ENCODE results near the gene DCP1B.

Gene DCP1B

DNA sequence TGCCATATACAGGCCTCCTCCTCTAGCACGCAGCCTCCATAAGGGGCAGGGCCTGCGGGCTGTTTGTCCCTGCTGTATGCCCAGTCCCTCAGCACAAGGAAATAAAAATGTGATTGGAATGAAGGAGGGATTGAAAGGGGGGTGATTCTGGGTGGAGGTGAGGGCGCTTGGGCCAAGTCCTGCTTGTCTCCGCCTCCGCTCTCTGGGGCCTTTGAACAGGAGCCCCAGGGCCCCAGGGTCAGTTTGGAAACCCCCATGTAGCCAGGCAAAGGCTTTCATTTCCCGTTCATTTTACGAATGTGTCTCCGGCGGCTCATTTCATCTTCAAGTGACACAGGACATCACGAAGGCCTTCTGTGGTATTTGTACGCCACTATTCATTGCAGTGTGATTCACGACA is 81.3 kb downstream of the DCP1B start:
- no peak overlapping the region for H3K4me3 ChIP-seq (ENCODE audit: insufficient read depth, low read depth, low read length, poor library complexity, severe bottlenecking)
- H3K4me1 ChIP-seq (ENCODE audit: control insufficient read depth, insufficient read depth, low read length, poor library complexity, severe bottlenecking) = peaks cover 2% of the 10 kb centered on the region
- no peak overlapping the region for H3K27ac ChIP-seq (ENCODE audit: insufficient read depth, low read length, poor library complexity, severe bottlenecking)
- DNase-seq = no peak
- H3K36me3 ChIP-seq (ENCODE audit: control insufficient read depth, insufficient read depth, low read length) = no peaks in the 10 kb centered on the region
- H3K9me3 ChIP-seq (ENCODE audit: control insufficient read depth, low read length) = no peaks in the 10 kb centered on the region
- no peaks in the 10 kb centered on the region for H3K27me3 ChIP-seq (replicated peaks; ENCODE audit: control insufficient read depth, insufficient read depth, low read length, poor library complexity, severe bottlenecking)

DNA sequence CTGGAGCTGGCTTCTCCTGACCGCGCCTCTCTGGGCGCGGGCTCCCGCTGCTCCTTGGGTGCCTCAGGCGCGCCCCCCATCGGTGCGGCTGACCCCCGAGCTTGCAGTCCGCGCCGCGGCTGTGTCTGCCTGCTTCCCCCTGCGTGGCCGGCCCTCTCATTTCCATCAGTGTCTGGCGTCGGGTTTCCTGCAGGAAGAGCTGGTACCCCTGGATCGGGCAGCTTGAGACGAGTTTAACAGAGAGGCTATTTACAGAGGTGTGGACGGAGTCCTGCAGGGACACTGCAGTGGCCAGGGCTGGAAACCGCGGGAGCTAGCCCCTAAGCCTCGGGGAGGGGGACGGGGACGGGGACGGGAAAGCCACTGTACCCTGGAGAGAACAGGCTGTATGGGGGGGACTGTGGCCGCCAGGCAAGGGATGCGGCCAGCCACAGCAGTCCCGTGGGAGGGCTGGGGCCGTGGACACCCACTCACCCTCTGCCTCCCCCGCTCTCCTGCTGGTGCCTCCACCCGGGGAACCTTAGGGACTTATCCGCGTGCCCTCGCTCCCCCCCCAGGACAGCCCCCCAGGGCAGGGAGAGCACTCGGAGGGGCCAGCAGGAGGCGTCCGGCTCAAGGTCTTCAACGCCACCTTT is 82.1 kb downstream of the DCP1B start:
- Histone ChIP-seq H3K4me1 (ENCODE audit: control insufficient read depth, insufficient read depth, low read length, poor library complexity, severe bottlenecking) (peaks cover 2% of the 10 kb centered on the region), H3K36me3 (ENCODE audit: control insufficient read depth, insufficient read depth, low read length) (no peaks in the 10 kb centered on the region), H3K4me3 (ENCODE audit: insufficient read depth, low read depth, low read length, poor library complexity, severe bottlenecking) (no peak overlapping the region), H3K27me3 (replicated peaks; ENCODE audit: control insufficient read depth, insufficient read depth, low read length, poor library complexity, severe bottlenecking) (no peaks in the 10 kb centered on the region), H3K9me3 (ENCODE audit: control insufficient read depth, low read length) (no peaks in the 10 kb centered on the region), H3K27ac (ENCODE audit: insufficient read depth, low read length, poor library complexity, severe bottlenecking) (no peak overlapping the region)
- no peak for DNase-seq

DNA sequence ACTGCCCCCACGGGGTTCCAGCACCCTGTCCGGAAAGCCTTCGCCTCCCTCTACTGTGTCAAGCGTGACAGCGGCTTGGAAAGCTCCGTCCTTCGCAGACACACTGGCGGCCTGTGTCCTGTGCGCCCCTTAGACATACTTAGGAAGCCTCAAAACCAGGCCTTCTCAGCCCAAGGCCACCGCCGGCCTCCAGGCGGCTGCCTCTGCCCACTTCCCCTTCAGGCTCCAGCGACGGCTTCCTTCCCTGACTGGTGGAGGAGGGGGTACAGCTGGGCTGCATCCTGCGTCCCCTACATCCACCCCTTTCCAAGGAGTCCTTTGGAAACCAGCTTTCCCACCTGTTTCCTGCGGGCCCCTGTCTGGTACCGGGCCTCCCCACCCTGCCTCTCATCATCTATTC is 83.3 kb downstream of the DCP1B start:
- Histone ChIP-seq H3K36me3 (ENCODE audit: control insufficient read depth, insufficient read depth, low read length) (no peaks in the 10 kb centered on the region), H3K27ac (ENCODE audit: insufficient read depth, low read length, poor library complexity, severe bottlenecking) (no peak overlapping the region), H3K4me1 (ENCODE audit: control insufficient read depth, insufficient read depth, low read length, poor library complexity, severe bottlenecking) (peaks cover 3% of the 10 kb centered on the region), H3K9me3 (ENCODE audit: control insufficient read depth, low read length) (no peaks in the 10 kb centered on the region), H3K4me3 (ENCODE audit: insufficient read depth, low read depth, low read length, poor library complexity, severe bottlenecking) (no peak overlapping the region), H3K27me3 (replicated peaks; ENCODE audit: control insufficient read depth, insufficient read depth, low read length, poor library complexity, severe bottlenecking) (no peaks in the 10 kb centered on the region)
- DNase-seq = no peak

DNA sequence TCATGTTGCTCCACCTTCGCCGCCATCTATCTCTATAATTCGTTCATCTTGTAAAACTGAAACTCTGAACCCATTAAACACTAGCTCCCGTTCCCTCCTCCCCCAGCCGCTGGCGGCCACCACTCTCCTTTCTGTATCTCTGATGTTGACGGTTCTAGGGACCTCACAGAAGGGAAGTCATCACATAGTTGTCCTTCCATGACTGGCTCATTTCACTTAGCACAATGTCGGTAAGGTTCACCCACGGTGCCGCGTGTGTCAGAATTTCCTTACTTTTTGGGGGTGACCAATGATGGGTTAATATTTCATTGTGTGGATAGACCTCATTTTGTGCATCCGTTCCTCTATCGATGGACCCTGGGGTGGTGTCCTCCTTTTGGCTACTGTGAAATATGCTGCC is 83.8 kb downstream of the DCP1B start:
- H3K9me3 ChIP-seq (ENCODE audit: control insufficient read depth, low read length) = no peaks in the 10 kb centered on the region
- no peak for DNase-seq
- no peaks in the 10 kb centered on the region for H3K27me3 ChIP-seq (replicated peaks; ENCODE audit: control insufficient read depth, insufficient read depth, low read length, poor library complexity, severe bottlenecking)
- H3K4me3 ChIP-seq (ENCODE audit: insufficient read depth, low read depth, low read length, poor library complexity, severe bottlenecking) = no peak overlapping the region
- peaks cover 8% of the 10 kb centered on the region for H3K4me1 ChIP-seq (ENCODE audit: control insufficient read depth, insufficient read depth, low read length, poor library complexity, severe bottlenecking)
- H3K27ac ChIP-seq (ENCODE audit: insufficient read depth, low read length, poor library complexity, severe bottlenecking) = no peak overlapping the region
- no peaks in the 10 kb centered on the region for H3K36me3 ChIP-seq (ENCODE audit: control insufficient read depth, insufficient read depth, low read length)

DNA sequence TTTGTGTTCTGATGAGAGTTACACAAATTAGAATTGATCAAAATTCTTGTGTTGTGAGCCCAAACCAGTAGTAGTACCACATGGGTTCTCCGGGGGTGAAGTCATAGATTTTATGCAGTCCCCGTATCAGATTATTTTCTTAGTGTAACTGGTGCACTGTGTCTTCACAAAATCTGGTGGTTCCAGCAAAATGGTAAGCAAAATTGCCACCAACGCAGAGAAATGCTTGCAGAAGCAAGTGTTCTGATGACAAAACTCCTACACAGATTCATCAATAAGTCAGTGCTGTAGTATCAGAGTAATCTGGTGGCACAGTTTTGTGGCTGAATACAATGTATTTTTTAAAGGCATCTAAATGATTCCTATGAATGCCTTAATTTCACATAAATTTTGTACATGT is 84.5 kb downstream of the DCP1B start:
- H3K4me1 ChIP-seq (ENCODE audit: control insufficient read depth, insufficient read depth, low read length, poor library complexity, severe bottlenecking) = peaks cover 9% of the 10 kb centered on the region
- H3K4me3 ChIP-seq (ENCODE audit: insufficient read depth, low read depth, low read length, poor library complexity, severe bottlenecking) = no peak overlapping the region
- no peak overlapping the region for H3K27ac ChIP-seq (ENCODE audit: insufficient read depth, low read length, poor library complexity, severe bottlenecking)
- no peaks in the 10 kb centered on the region for H3K9me3 ChIP-seq (ENCODE audit: control insufficient read depth, low read length)
- H3K27me3 ChIP-seq (replicated peaks; ENCODE audit: control insufficient read depth, insufficient read depth, low read length, poor library complexity, severe bottlenecking) = no peaks in the 10 kb centered on the region
- no peak for DNase-seq
- H3K36me3 ChIP-seq (ENCODE audit: control insufficient read depth, insufficient read depth, low read length) = no peaks in the 10 kb centered on the region

DNA sequence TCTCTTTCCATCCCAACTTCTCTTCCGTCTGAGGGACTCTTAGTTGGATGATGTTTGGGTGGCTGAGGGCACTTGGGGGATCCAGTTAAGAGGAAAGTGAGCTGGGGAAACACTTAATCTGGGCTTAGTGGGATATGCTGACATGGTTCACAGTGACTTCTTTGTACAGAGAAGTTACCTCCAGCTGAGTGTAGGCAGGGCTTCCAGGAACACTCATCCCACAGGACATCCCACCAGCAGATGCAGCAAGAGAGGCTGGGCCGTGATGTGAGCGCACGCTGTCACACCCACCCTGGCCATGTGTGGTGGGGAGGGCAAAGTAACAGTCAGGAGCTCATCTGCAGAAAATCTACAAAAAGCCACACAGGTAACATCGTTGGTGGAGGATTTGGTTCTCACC is 85.0 kb downstream of the DCP1B start:
- Histone ChIP-seq H3K4me3 (ENCODE audit: insufficient read depth, low read depth, low read length, poor library complexity, severe bottlenecking) (no peak overlapping the region), H3K27me3 (replicated peaks; ENCODE audit: control insufficient read depth, insufficient read depth, low read length, poor library complexity, severe bottlenecking) (no peaks in the 10 kb centered on the region), H3K9me3 (ENCODE audit: control insufficient read depth, low read length) (no peaks in the 10 kb centered on the region), H3K27ac (ENCODE audit: insufficient read depth, low read length, poor library complexity, severe bottlenecking) (no peak overlapping the region), H3K4me1 (ENCODE audit: control insufficient read depth, insufficient read depth, low read length, poor library complexity, severe bottlenecking) (peaks cover 9% of the 10 kb centered on the region), H3K36me3 (ENCODE audit: control insufficient read depth, insufficient read depth, low read length) (no peaks in the 10 kb centered on the region)
- no peak for DNase-seq

DNA sequence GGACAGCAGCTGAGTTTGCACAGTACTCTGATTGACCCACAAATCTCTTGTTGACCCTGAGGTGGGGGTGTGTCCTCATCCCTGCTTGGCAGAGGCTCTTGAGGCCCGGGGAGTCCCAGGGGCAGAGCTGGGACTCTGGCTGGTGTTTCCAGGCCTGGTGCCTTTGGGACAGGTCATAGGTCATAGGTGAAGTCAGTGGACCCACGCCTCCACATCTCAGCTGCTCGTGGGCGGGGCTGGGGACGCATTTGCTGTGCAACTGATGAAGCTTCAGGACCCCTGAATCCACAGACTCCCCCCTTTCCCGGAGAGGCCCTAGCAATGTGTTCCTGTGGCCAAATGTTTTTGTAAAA is 85.4 kb downstream of the DCP1B start:
- no peak overlapping the region for H3K4me3 ChIP-seq (ENCODE audit: insufficient read depth, low read depth, low read length, poor library complexity, severe bottlenecking)
- peaks cover 9% of the 10 kb centered on the region for H3K4me1 ChIP-seq (ENCODE audit: control insufficient read depth, insufficient read depth, low read length, poor library complexity, severe bottlenecking)
- no peak overlapping the region for H3K27ac ChIP-seq (ENCODE audit: insufficient read depth, low read length, poor library complexity, severe bottlenecking)

DNA sequence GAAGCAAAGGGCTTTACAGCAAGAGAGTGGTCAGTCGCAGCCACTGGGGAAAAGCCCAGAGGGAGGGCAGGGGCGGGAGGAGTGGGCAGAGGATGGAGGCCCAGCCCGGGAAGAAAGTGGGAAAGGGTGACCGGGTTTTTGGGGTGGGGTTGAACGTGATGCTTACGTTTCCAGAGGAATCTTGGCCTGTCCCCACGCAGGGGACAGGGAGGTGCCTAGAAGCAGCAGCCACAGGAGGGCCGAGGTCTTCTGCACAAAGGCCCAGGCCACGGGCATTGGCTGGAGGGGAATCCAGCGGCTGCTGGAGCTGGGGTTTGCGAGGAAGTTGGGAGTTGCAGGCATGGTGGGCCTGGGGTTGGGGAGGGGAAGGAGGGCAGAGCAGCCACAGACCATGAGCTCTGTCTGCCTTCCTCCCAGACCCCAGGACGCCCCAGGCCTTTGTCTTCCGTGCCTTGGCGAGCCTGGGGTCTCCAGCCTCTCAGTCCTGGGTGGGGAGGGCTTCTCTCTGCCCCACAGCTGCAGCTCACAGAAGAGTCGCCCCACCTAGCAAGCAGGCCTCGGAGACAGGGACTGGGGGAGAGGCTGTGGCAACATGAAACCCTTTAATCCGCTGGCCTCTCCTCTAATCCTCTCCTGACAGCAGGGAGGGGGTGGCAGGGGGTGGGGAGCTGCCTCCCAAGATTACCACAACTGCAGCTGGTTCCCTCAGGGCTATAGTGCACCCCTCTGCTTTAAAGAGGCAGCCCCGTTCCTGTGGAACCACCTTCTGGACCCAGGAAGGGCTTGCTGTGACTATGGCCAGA is 86.0 kb downstream of the DCP1B start, which contains the start of gene CACNA2D4:
TSS of gene CACNA2D4 (minus strand) at position 572 of the 803 bp plus-strand sequence. CDS start at position 393, 179 bp downstream.
- no peak for DNase-seq
- no peak within 1 kb of the TSS for H3K4me3 ChIP-seq (ENCODE audit: insufficient read depth, low read depth, low read length, poor library complexity, severe bottlenecking)
- H3K9me3 ChIP-seq (ENCODE audit: control insufficient read depth, low read length) = no peaks in the 10 kb centered on the region
- no peaks in the 10 kb centered on the region for H3K36me3 ChIP-seq (ENCODE audit: control insufficient read depth, insufficient read depth, low read length)
- peaks cover 9% of the 10 kb centered on the region for H3K4me1 ChIP-seq (ENCODE audit: control insufficient read depth, insufficient read depth, low read length, poor library complexity, severe bottlenecking)
- no peak within 1 kb of the TSS for H3K27ac ChIP-seq (ENCODE audit: insufficient read depth, low read length, poor library complexity, severe bottlenecking)
- no peaks in the 10 kb centered on the region for H3K27me3 ChIP-seq (replicated peaks; ENCODE audit: control insufficient read depth, insufficient read depth, low read length, poor library complexity, severe bottlenecking)

More for the DNA sequence above, 85.4 kb downstream of the DCP1B start:
- Histone ChIP-seq H3K9me3 (ENCODE audit: control insufficient read depth, low read length) (no peaks in the 10 kb centered on the region), H3K27me3 (replicated peaks; ENCODE audit: control insufficient read depth, insufficient read depth, low read length, poor library complexity, severe bottlenecking) (no peaks in the 10 kb centered on the region), H3K36me3 (ENCODE audit: control insufficient read depth, insufficient read depth, low read length) (no peaks in the 10 kb centered on the region)
- no peak for DNase-seq

DNA sequence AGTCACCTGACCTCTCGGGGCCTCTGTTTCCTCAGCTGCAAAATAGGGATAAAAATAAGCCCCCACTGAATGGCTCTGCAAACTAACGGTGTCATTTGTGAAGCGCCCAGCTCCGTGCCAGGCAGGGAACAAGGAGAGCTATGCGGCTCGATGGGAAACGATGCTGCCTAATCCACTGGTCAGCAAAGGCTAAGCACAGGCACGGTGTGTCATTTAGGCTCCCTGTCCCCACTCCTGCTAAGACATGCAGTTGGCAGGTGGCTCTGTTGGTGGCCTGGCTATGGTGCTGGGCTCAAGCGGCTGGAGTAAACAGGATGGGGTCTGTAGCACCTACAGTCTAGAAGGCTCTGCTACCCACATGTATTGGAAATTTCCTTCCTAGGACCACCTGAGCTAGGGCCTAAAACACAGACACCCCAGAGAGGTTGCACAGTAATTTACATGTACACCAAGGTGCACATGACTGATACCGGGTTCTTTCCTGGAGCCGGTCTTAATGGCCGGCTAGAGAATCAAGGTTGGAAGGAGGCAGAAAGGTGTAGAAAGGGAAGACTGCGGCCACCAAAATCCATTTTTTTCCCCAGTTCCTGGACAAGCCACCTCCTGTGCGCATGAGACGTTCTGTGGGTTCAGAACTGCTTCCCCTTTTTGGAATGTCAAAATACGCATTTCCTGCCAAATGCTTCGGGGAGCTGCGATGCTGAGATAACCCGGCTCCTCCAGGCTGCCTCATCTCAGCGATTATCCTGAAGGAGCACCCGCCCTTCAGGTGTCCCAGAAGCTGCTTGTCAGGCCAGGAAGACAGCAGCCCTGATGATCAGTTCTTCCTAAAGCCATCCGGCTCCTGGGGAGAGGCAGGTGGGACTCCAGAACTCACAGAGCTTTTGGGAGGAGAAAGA is 86.8 kb downstream of the DCP1B start:
- H3K36me3 ChIP-seq (ENCODE audit: control insufficient read depth, insufficient read depth, low read length) = no peaks in the 10 kb centered on the region
- DNase-seq = no peak
- no peak overlapping the region for H3K27ac ChIP-seq (ENCODE audit: insufficient read depth, low read length, poor library complexity, severe bottlenecking)

More for the DNA sequence above, 86.8 kb downstream of the DCP1B start:
- no peak overlapping the region for H3K4me3 ChIP-seq (ENCODE audit: insufficient read depth, low read depth, low read length, poor library complexity, severe bottlenecking)
- H3K27me3 ChIP-seq (replicated peaks; ENCODE audit: control insufficient read depth, insufficient read depth, low read length, poor library complexity, severe bottlenecking) = no peaks in the 10 kb centered on the region
- peaks cover 9% of the 10 kb centered on the region for H3K4me1 ChIP-seq (ENCODE audit: control insufficient read depth, insufficient read depth, low read length, poor library complexity, severe bottlenecking)
- no peaks in the 10 kb centered on the region for H3K9me3 ChIP-seq (ENCODE audit: control insufficient read depth, low read length)
